ENCODE data around the gene EEPD1.

- TF ChIP-seq CTCF (IDR thresholded peaks at IDR 0.05) (no peak), POLR2A (IDR thresholded peaks at IDR 0.05) (no peak)
Observed at GRCh38 chr7:36208426-36208825, 55.4 kb downstream of the EEPD1 start.
